Measurements from ENCODE around the gene SMARCA5.
"Not testable (repeated sequence)": the region's sequence is repeated elsewhere in the genome, so short reads cannot be mapped to it uniquely, and the experiment has no call there.

The SMARCA5 gene, protein sequence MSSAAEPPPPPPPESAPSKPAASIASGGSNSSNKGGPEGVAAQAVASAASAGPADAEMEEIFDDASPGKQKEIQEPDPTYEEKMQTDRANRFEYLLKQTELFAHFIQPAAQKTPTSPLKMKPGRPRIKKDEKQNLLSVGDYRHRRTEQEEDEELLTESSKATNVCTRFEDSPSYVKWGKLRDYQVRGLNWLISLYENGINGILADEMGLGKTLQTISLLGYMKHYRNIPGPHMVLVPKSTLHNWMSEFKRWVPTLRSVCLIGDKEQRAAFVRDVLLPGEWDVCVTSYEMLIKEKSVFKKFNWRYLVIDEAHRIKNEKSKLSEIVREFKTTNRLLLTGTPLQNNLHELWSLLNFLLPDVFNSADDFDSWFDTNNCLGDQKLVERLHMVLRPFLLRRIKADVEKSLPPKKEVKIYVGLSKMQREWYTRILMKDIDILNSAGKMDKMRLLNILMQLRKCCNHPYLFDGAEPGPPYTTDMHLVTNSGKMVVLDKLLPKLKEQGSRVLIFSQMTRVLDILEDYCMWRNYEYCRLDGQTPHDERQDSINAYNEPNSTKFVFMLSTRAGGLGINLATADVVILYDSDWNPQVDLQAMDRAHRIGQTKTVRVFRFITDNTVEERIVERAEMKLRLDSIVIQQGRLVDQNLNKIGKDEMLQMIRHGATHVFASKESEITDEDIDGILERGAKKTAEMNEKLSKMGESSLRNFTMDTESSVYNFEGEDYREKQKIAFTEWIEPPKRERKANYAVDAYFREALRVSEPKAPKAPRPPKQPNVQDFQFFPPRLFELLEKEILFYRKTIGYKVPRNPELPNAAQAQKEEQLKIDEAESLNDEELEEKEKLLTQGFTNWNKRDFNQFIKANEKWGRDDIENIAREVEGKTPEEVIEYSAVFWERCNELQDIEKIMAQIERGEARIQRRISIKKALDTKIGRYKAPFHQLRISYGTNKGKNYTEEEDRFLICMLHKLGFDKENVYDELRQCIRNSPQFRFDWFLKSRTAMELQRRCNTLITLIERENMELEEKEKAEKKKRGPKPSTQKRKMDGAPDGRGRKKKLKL

DNA sequence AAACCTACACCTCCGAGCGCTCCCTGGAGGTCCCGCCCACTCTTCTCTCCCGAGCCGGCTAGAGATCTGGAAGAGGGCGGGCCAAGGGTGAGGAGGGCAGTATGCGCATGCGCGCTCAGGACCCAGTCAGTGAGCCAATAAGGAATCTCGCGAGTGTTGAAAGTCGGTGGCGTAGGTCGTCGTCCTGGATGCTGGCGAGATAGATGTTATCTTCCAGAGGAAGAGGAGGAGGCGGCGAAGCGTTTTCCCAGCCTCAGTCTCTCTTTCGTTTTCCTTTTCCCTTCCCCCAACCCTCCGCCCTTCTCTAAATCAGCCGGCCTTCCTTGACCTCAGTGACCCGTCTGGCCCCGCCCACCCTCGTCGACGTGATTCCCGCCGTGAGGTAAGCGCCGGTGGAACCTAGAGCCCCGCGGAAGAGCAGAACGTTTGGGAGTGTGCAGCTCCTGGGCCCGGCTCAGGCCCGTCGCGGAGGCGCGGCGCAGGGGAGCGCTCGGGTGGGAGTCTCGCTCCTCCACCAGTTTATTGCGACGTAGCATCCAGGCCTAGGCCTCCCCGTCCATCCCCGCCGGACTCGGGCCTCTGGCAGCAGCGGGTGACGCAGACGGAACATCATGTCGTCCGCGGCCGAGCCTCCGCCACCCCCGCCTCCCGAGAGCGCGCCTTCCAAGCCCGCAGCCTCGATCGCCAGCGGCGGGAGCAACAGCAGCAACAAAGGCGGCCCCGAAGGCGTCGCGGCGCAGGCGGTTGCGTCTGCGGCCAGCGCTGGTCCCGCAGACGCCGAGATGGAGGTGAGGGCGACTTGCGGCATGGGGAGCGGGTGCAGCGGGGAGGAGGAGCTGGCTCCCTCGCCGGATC lies at the start of gene SMARCA5:
TSS of gene SMARCA5 (plus strand) at position 389 of the 855 bp plus-strand sequence. CDS start at position 612, 223 bp downstream.
- peak; percentile 84 to 86 for DNase-seq (ENCODE audit: low read depth in 2 of 2)

- DNase-seq (ENCODE audit: low read depth in 2 of 2): no peak
Measured at GRCh38 chr4:143473334-143474126, 40.0 kb upstream of the SMARCA5 start.

DNA sequence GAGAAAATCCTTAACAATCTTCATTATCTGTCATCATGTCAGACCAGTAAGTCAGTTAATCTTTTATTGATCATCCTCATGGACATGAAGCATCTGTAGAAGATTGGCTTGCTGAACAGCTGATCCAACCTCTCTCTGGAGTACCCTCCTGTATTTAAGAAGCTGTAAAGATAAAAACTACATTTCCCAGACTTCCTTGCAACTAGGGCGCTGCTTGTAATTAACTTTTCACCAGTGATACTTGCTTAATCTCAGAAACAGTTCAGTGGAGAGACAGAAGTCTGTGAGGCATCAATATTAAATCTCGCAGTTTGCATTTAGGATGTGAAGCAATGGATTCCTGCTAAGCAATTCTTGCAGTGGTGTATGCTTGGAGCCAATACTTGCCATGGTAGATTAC lies 36.0 kb upstream of the SMARCA5 start:
- DNase-seq (ENCODE audit: low read depth in 2 of 2): no peak

DNA sequence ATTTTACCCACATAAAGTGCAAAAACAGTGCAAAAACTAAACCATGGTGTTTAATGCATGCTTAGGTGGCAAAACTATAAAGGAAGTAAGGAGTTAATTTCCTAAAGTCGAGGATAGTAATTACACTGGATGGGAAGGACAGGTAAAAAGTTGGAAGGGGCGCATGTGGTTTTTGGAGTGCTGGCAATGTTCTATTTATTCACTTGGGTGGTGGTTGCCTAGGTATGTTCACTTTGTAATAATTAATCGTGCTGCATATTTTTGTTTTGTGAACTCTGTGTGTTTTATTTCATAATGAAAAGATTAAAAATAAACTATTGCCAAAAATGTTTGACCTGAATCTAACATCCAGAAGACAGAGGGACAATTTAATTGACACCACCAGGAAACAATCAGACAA lies 32.1 kb upstream of the SMARCA5 start:
- no peak for DNase-seq (ENCODE audit: low read depth in 2 of 2)

DNA sequence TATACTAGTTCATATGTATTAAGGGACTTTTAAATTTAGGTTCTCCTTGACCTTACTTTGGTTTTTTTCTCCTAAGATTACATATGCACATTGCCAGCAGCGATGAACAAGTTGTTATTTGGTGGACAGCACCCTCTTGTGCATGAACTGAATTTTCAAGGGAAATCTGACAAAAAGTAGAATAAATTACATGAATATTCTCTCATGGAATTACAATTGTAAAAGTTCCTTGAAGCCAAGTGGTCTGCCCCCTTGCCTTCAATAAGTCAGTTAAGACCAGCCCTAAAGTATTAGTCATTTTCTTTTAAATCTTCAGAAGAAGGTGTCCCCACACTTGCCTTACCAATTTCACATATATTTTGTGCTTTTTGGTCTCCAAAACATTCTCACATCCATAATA lies 30.7 kb upstream of the SMARCA5 start:
- no peak for DNase-seq (ENCODE audit: low read depth in 2 of 2)

DNA sequence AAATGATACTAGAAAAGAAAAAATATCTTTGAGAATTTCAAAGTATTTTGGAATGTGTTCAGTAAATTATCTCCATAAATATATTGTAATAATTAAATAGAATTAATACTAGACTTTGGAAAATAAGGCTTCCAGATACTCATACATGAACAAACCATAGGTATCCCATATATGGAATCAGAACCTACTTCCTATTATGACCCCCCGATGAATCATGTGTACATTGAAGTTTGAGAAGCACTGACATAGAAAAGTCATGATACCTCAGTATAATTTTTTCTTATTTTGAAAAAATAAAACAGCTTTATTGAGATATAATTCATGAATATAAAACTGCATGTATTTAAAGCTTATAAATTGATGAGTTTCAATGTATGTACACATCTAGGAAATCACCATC lies 27.2 kb upstream of the SMARCA5 start:
- DNase-seq (ENCODE audit: low read depth in 2 of 2): no peak

DNA sequence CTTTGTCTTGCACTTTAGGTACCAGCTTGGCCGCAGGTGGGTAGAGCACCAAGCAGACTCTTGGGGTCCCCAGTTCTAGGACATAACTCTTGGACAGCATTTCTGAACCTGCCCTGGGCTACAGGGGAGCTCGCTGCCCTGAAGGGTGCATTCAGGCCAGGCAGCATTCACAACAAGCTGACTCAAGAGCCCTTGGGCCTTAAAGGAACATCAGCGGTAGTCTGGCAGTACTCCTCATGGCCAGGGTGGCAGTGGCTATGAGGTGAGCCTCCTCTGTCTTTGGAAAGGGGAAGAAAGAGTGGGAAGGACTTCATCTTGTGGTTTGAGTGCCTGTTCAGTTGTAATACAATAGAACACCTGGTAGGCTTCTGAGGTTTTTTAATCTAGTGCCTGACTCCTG lies 24.8 kb upstream of the SMARCA5 start:
- no peak for DNase-seq (ENCODE audit: low read depth in 2 of 2)

DNA sequence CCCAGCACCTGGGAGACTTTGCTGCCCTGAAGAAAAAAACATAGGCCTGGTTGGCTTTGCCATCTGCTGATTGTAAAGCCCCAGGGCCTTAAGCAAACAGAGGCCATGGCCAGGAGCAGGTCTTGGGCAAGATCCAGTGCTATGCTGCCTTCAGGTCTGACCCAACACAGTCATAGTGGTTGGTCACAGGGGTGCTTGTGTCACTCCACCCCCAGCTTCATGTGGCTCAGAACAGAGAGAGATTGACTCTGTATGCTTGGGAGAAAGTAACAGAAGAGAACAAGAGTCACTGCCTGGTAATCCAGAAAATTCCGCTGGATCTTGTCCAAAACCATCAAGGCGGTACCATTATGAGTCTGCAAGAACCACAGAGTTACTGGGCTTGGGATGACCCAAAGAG lies 24.4 kb upstream of the SMARCA5 start:
- DNase-seq (ENCODE audit: low read depth in 2 of 2): no peak

- no peak for DNase-seq (ENCODE audit: low read depth in 2 of 2)
Measured at GRCh38 chr4:143498021-143498420, 15.5 kb upstream of the SMARCA5 start.

- DNase-seq (ENCODE audit: low read depth in 2 of 2): no peak
Measured at GRCh38 chr4:143502231-143502630, 11.3 kb upstream of the SMARCA5 start.

DNA sequence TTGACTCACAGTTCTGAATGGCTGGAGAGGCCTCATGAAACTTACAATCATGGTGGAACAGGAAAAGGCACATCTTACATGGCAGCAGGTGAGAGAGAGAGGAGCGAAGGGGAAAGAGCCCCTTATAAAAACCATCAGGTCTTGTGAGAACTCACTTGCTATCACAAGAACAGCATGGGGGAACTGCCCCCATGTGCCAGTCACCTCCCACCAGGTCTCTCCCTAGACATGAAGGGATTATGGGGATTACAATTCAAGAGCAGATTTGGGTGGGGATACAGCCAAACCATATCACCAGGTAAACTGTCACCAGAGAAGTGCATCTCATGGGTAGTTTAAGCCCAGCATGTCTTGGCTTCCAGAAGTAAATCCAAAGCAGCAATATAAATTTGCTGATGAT lies 7.5 kb upstream of the SMARCA5 start:
- no peak for DNase-seq (ENCODE audit: low read depth in 2 of 2)

- no peak for DNase-seq (ENCODE audit: low read depth in 2 of 2)
Measured at GRCh38 chr4:143511906-143512305, 1.6 kb upstream of the SMARCA5 start.

DNA sequence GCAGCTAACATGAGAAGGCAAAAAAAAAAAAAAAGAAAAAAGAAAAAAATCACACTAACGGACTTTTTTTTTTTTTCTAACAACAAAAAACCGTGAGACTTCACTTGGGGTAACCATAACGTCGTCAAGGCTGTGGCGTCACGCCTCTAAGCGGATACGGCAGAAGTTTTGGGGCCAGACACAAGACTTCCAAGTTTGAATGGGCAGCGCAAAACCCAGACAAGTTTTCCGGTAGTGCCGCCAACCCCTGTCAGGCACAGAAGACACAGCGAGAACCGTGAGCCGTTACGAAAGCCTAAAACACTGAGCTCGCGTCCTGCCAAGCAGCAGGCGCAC lies 556 bp upstream of the SMARCA5 start:
- DNase-seq (ENCODE audit: low read depth in 2 of 2): no peak

GRCh38 chr4:143514169-143514495 lies 630 bp downstream of the SMARCA5 start:
- DNase-seq (ENCODE audit: low read depth in 2 of 2): no peak

DNA sequence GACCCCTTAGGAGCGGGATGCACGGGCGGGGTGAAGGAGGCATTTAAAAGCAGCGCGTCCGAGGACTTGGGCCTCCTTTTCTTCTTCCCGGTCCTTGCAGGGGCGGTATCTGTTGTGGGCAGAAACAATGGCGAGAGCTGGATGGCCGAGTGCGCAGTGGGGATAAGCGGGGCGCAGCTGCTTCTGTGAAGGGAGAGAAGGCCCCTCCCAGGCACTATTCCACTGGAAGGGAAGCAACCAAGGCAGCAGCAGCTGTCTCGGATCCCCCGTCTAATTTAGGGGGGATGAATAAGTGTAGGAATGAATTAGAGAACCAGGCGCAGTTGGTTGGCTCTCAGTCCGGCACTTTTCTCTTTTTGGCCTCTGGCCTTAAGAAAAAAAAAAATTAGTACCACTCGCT lies 995 bp downstream of the SMARCA5 start:
- DNase-seq (ENCODE audit: low read depth in 2 of 2): no peak

- DNase-seq (ENCODE audit: low read depth in 2 of 2): no peak
Measured at GRCh38 chr4:143514901-143515300, 1.4 kb downstream of the SMARCA5 start.

- DNase-seq (ENCODE audit: low read depth in 2 of 2): no peak
Measured at GRCh38 chr4:143515905-143516304, 2.4 kb downstream of the SMARCA5 start.

- DNase-seq (ENCODE audit: low read depth in 2 of 2): no peak
Measured at GRCh38 chr4:143517764-143518163, 4.3 kb downstream of the SMARCA5 start.

GRCh38 chr4:143524211-143524610 lies 10.7 kb downstream of the SMARCA5 start:
- no peak for DNase-seq (ENCODE audit: low read depth in 2 of 2)

- not testable (repeated sequence) for DNase-seq (ENCODE audit: low read depth in 2 of 2)
Measured at GRCh38 chr4:143528046-143528445, 14.5 kb downstream of the SMARCA5 start.

DNA sequence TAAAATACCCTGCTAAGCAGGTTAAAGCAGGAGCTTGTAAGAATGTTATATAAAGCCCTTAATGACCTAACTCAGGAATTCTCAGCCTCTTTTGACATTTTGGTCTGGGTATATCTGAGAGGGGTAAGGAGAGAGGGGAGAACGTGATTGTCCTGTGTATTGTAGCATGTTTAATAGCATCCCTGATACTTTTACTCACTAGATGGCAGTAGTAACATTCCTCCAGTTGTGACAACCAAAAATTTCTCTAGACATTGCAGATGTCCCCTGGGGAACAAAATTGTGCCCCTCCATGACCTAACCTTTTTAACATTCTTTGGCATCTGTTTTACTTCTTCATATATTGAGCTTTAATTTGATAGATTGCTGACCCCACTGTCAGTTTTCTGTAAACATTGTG lies 17.9 kb downstream of the SMARCA5 start:
- no peak for DNase-seq (ENCODE audit: low read depth in 2 of 2)
